ENCODE measurements around the gene SYT1. TPM values are rescaled to one million over a fixed set of nuclear protein-coding genes. Genes with fewer than 3 reads are reported as not detected.

The SYT1 gene
- total and polyA plus RNA-seq, 2 donors (not counting 1 experiment from before 2014, with no cell fraction given), result 0.60 to 1.3 TPM

GRCh38 chr12:79371226-79371625, 506.7 kb downstream of the SYT1 start:
- Histone ChIP-seq H3K4me1 (ENCODE audit: control insufficient read depth in 2 of 2, insufficient read depth in 2 of 2, low read length in 2 of 2) (no peaks in the 10 kb centered on the region), H2AFZ (ENCODE audit: insufficient read depth, low read depth, low read length, poor library complexity, severe bottlenecking) (no peak overlapping the region), H3K27me3 (replicated peaks in 1 of 4; ENCODE audit: control extremely low read depth in 1 of 4, control insufficient read depth in 3 of 4, insufficient read depth in 4 of 4, low read length in 3 of 4) (no peaks in the 10 kb centered on the region), H3K36me3 (replicated peaks in 1 of 2; ENCODE audit: control extremely low read depth in 1 of 2, control insufficient read depth in 1 of 2, extremely low read depth in 1 of 2, insufficient read depth in 2 of 2, low read length in 1 of 2) (no peaks in the 10 kb centered on the region), H3K79me2 (ENCODE audit: control insufficient read depth, insufficient read depth, low read length) (no peaks in the 10 kb centered on the region), H3K4me2 (replicated peaks; ENCODE audit: low read depth, low read length, poor library complexity, severe bottlenecking) (no peak overlapping the region), H3K4me3 (ENCODE audit: control extremely low read depth in 1 of 5, extremely low read depth in 1 of 5, insufficient read depth in 1 of 5, low read depth in 2 of 5, low read length in 4 of 5) (no peak overlapping the region), H3K9me3 (ENCODE audit: control extremely low read depth in 1 of 3, control insufficient read depth in 2 of 3, insufficient read depth in 1 of 3, low read length in 2 of 3) (peaks cover 0 to 1% (median 0%) of the 10 kb centered on the region in 3 donors), H3K27ac (ENCODE audit: low read length in 2 of 2) (no peak overlapping the region), H4K20me1 (ENCODE audit: control insufficient read depth, insufficient read depth, low read length, poor library complexity, severe bottlenecking) (no peaks in the 10 kb centered on the region), H3K9ac (ENCODE audit: low read length) (no peak overlapping the region)
- CTCF ChIA-PET, result no interaction called here
- POLR2A ChIA-PET, result no interaction called here
- no peak for TF ChIP-seq EZH2 (IDR thresholded peaks at IDR 0.05; ENCODE audit: borderline replicate concordance, insufficient read depth, low read depth, low read length, poor library complexity, severe bottlenecking)
- TF ChIP-seq CTCF (IDR thresholded peaks at IDR 0.05), result no peak
- Mint-ChIP-seq H3K9me3 (ENCODE audit: insufficient read depth) (no peaks in the 10 kb centered on the region), H3K27ac (no peak overlapping the region), H3K4me1 (no peaks in the 10 kb centered on the region), H3K4me3 (no peak overlapping the region), H3K27me3 (peaks cover 2% of the 10 kb centered on the region)
- ATAC-seq (ENCODE audit: low read depth), result no peak
- WGBS (ENCODE audit: insufficient coverage), result no CpG with 5 or more reads among the region's 2 CpGs
- DNase-seq, result no peak
- intact Hi-C loops (cut with micrococcal nuclease), result loop anchor here (10.0 kb wide), 1 partner anchor 1226 kb away; no protein-coding TSS in a partner anchor

GRCh38 chr12:79373896-79374499, 509.4 kb downstream of the SYT1 start:
- Histone ChIP-seq H3K4me1 (ENCODE audit: control insufficient read depth in 2 of 2, insufficient read depth in 2 of 2, low read length in 2 of 2) (no peaks in the 10 kb centered on the region), H3K27ac (ENCODE audit: low read length in 2 of 2) (no peak overlapping the region), H3K27me3 (replicated peaks in 1 of 4; ENCODE audit: control extremely low read depth in 1 of 4, control insufficient read depth in 3 of 4, insufficient read depth in 4 of 4, low read length in 3 of 4) (no peaks in the 10 kb centered on the region), H3K79me2 (ENCODE audit: control insufficient read depth, insufficient read depth, low read length) (no peaks in the 10 kb centered on the region), H3K36me3 (replicated peaks in 1 of 2; ENCODE audit: control extremely low read depth in 1 of 2, control insufficient read depth in 1 of 2, extremely low read depth in 1 of 2, insufficient read depth in 2 of 2, low read length in 1 of 2) (no peaks in the 10 kb centered on the region), H3K4me2 (replicated peaks; ENCODE audit: low read depth, low read length, poor library complexity, severe bottlenecking) (no peak overlapping the region), H3K9me3 (ENCODE audit: control extremely low read depth in 1 of 3, control insufficient read depth in 2 of 3, insufficient read depth in 1 of 3, low read length in 2 of 3) (no peaks in the 10 kb centered on the region), H3K9ac (ENCODE audit: low read length) (no peak overlapping the region), H3K4me3 (ENCODE audit: control extremely low read depth in 1 of 5, extremely low read depth in 1 of 5, insufficient read depth in 1 of 5, low read depth in 2 of 5, low read length in 4 of 5) (no peak overlapping the region), H2AFZ (ENCODE audit: insufficient read depth, low read depth, low read length, poor library complexity, severe bottlenecking) (no peak overlapping the region), H4K20me1 (ENCODE audit: control insufficient read depth, insufficient read depth, low read length, poor library complexity, severe bottlenecking) (no peaks in the 10 kb centered on the region)
- Mint-ChIP-seq H3K27ac (no peak overlapping the region), H3K4me3 (no peak overlapping the region), H3K9me3 (ENCODE audit: insufficient read depth) (no peaks in the 10 kb centered on the region), H3K4me1 (no peaks in the 10 kb centered on the region), H3K27me3 (peaks cover 2% of the 10 kb centered on the region)
- ATAC-seq (ENCODE audit: low read depth), result no peak
- peak; percentile 63 for TF ChIP-seq CTCF (IDR thresholded peaks at IDR 0.05)
- no peak for TF ChIP-seq EZH2 (IDR thresholded peaks at IDR 0.05; ENCODE audit: borderline replicate concordance, insufficient read depth, low read depth, low read length, poor library complexity, severe bottlenecking)
- intact Hi-C loops (cut with micrococcal nuclease), result loop anchor here (10.0 kb wide), 1 partner anchor 1229 kb away; no protein-coding TSS in a partner anchor
- 70% methylated on average over 2 of the region's 5 CpGs for WGBS (ENCODE audit: insufficient coverage)
- POLR2A ChIA-PET, result no interaction called here
- CTCF ChIA-PET, result interaction anchor here (0.7 kb wide), 1 partner anchor 1227 kb away, joined by 4 read pairs; no protein-coding TSS in a partner anchor
- peak; percentile 12 for DNase-seq

Data from B cell (primary cell).